HG02938 (cell line): ENCODE measurements around the gene CXorf49.
"Not testable (repeated sequence)": the region's sequence is repeated elsewhere in the genome, so short reads cannot be mapped to it uniquely, and the experiment has no call there.

Experiments
- ATAC-seq: cut with Tn5 transposase; IDR thresholded peaks from one replicate; pipeline ENCODE4 v1.9.1; 2021; ENCODE audit warnings: mild to moderate bottlenecking, moderate library complexity; ENCODE audit not compliant: unreplicated experiment

CXorf49 gene

GRCh38 chrX:71718185-71718584, at the start of gene CXorf49:
Gene CXorf49, minus strand, starts transcription at chrX:71718285. Its CDS starts 134 bp downstream, at chrX:71718151.
- not testable (repeated sequence) for ATAC-seq

GRCh38 chrX:71767134-71767533, 49.0 kb upstream of the CXorf49 start:
- not testable (repeated sequence) for ATAC-seq

- not testable (repeated sequence) for ATAC-seq
These were observed 47.5 kb upstream of the CXorf49 start for GRCh38 chrX:71765613-71766012.

GRCh38 chrX:71764832-71765231, 46.7 kb upstream of the CXorf49 start:
- ATAC-seq = not testable (repeated sequence)

GRCh38 chrX:71763049-71763448, 45.0 kb upstream of the CXorf49 start, which contains the start of gene CXorf49B:
Gene CXorf49B, plus strand, starts transcription at chrX:71763349. Its CDS starts 75 bp downstream, at chrX:71763424.
- not testable (repeated sequence) for ATAC-seq

GRCh38 chrX:71760688-71761281, 42.7 kb upstream of the CXorf49 start:
- not testable (repeated sequence) for ATAC-seq

- ATAC-seq = not testable (repeated sequence)
These were observed 2.3 kb upstream of the CXorf49 start for GRCh38 chrX:71720289-71720886.

- not testable (repeated sequence) for ATAC-seq
These were observed 1.1 kb upstream of the CXorf49 start for GRCh38 chrX:71719195-71719594.

- not testable (repeated sequence) for ATAC-seq
These were observed 1.8 kb downstream of the CXorf49 start for GRCh38 chrX:71716323-71716722.

- ATAC-seq = not testable (repeated sequence)
These were observed 2.5 kb downstream of the CXorf49 start for GRCh38 chrX:71715551-71715950.

GRCh38 chrX:71714064-71714463, 4.0 kb downstream of the CXorf49 start:
- not testable (repeated sequence) for ATAC-seq

- ATAC-seq = not testable (repeated sequence)
These were observed 15.2 kb downstream of the CXorf49 start for GRCh38 chrX:71702853-71703252.

- ATAC-seq = not testable (repeated sequence)
These were observed 19.1 kb downstream of the CXorf49 start for GRCh38 chrX:71699023-71699344.

- not testable (repeated sequence) for ATAC-seq
These were observed 19.6 kb downstream of the CXorf49 start for GRCh38 chrX:71698299-71699022.

- ATAC-seq = not testable (repeated sequence)
These were observed 20.4 kb downstream of the CXorf49 start for GRCh38 chrX:71697466-71698298.

GRCh38 chrX:71696641-71697465, 21.2 kb downstream of the CXorf49 start:
- ATAC-seq = not testable (repeated sequence)

- no peak for ATAC-seq
These were observed 38.4 kb downstream of the CXorf49 start for GRCh38 chrX:71679575-71680207.

GRCh38 chrX:71677195-71677594, 40.9 kb downstream of the CXorf49 start:
- ATAC-seq = not testable (repeated sequence)

GRCh38 chrX:71676068-71676795, 41.9 kb downstream of the CXorf49 start:
- ATAC-seq = not testable (repeated sequence)
